GM12892 (cell line): ENCODE data around the gene OVOL1.

Source experiments
- POLR2A ChIP-seq: IDR thresholded peaks from 2 replicates; pipeline ENCODE4 v1.6.1; 2011; ENCODE audit warnings: low read depth, low read length, control low read depth
- POLR2AphosphoS5 ChIP-seq: IDR thresholded peaks from 2 replicates; pipeline ENCODE4 v1.6.1; 2011; ENCODE audit warnings: low read depth, low read length, control low read depth
- TAF1 ChIP-seq: IDR thresholded peaks from 2 replicates; pipeline ENCODE4 v1.6.1; 2011; ENCODE audit warnings: low read depth, mild to moderate bottlenecking, control low read depth, low read length, borderline replicate concordance

GRCh38 chr11:65817312-65817834 is 30.5 kb downstream of the OVOL1 start:
- TF ChIP-seq POLR2AphosphoS5 (no peak), POLR2A (no peak), TAF1 (no peak)
